Upper lobe of right lung (tissue), 1 donor: Measurements from ENCODE around the gene SLC12A5. TPM values are rescaled to one million over a fixed set of nuclear protein-coding genes. Genes with fewer than 3 reads are reported as not detected.
A peak's percentile ranks its signal among the peaks of the same experiment; 100 is the strongest.
"Not testable (repeated sequence)": the region's sequence is repeated elsewhere in the genome, so short reads cannot be mapped to it uniquely, and the experiment has no call there.

ENCODE experiments used
- ATAC-seq: fragments of 200-7000 bp; cut with Tn5 transposase; one replicate; pipeline ENCODE4 v1.9.1; 2020; ENCODE audit warnings: mild to moderate bottlenecking, moderate library complexity
- DNase-seq: peaks from one replicate; pipeline ENCODE4 v3.0.0-alpha.2; 2020
- H3K27ac ChIP-seq: fragments of 200-600 bp; one replicate; pipeline ENCODE4 v1.8.0; 2022
- H3K27me3 ChIP-seq: fragments of 200-600 bp; one replicate; pipeline ENCODE4 v1.8.0; 2022; ENCODE audit warnings: mild to moderate bottlenecking
- H3K36me3 ChIP-seq: fragments of 200-600 bp; one replicate; pipeline ENCODE4 v1.8.0; 2022
- H3K4me1 ChIP-seq: fragments of 200-600 bp; one replicate; pipeline ENCODE4 v1.8.0; 2022
- H3K4me3 ChIP-seq: fragments of 200-600 bp; one replicate; pipeline ENCODE4 v1.8.0; 2022; ENCODE audit warnings: mild to moderate bottlenecking
- H3K9me3 ChIP-seq: fragments of 200-600 bp; one replicate; pipeline ENCODE4 v1.8.0; 2022
- CTCF ChIP-seq: fragments of 200-600 bp; IDR thresholded peaks from one replicate; pipeline ENCODE4 v1.8.0; 2022; ENCODE audit warnings: antibody characterized with exemption
- intact Hi-C: fragments of 100-400 bp; cut with DNase I; formaldehyde crosslinking; loops from one replicate; pipeline ENCODE4 v1.11.0; 2022
- long read RNA-seq: library from polyadenylated mRNA; unstranded; transcript quantifications from one replicate; pipeline ENCODE4 v2.0.0, GENCODE V29; 2021
- total RNA-seq: library from RNA; stranded (reverse); fragmentation: NEBNext Ultra II Directional; extraction: Animal tissue kit (Norgen Biotek cat#: 25700); gene quantifications from one replicate; pipeline ENCODE4 v1.2.1, GENCODE V29; 2021
- donor health status: DM: no; HTN: yes; CAD: no; lungs with severe emphysema.

The SLC12A5 gene
- total RNA-seq = 2.0 TPM
- long read RNA-seq = 0 reads

- no peak for TF ChIP-seq CTCF
- no peak for DNase-seq
- H3K4me1 ChIP-seq = no peaks in the 10 kb centered on the region
- peaks cover 98% of the 10 kb centered on the region for H3K27me3 ChIP-seq
- no peaks in the 10 kb centered on the region for H3K9me3 ChIP-seq
- no peak for ATAC-seq
- H3K36me3 ChIP-seq = no peaks in the 10 kb centered on the region
- H3K27ac ChIP-seq = no peak within 1 kb of the TSS
- H3K4me3 ChIP-seq = no peak within 1 kb of the TSS
- intact Hi-C loops = no loop called here
These were observed at the start of gene SLC12A5 for GRCh38 chr20:46028772-46029371. Gene SLC12A5 (plus strand): TSS chr20:46029215. CDS start chr20:46029345, 130 bp downstream.

- H3K9me3 ChIP-seq = no peaks in the 10 kb centered on the region
- DNase-seq (no peak), ATAC-seq (no peak)
- no peak overlapping the region for H3K4me3 ChIP-seq
- no peak overlapping the region for H3K27ac ChIP-seq
- H3K36me3 ChIP-seq = no peaks in the 10 kb centered on the region
- H3K4me1 ChIP-seq = no peaks in the 10 kb centered on the region
- intact Hi-C loops = no loop called here
- peaks cover 4% of the 10 kb centered on the region for H3K27me3 ChIP-seq
- no peak for TF ChIP-seq CTCF
These were observed 47.8 kb upstream of the SLC12A5 start for GRCh38 chr20:45981261-45981660.

- no peaks in the 10 kb centered on the region for H3K36me3 ChIP-seq
- no peaks in the 10 kb centered on the region for H3K9me3 ChIP-seq
- intact Hi-C loops = no loop called here
- no peak overlapping the region for H3K27ac ChIP-seq
- no peak for TF ChIP-seq CTCF
- DNase-seq (no peak), ATAC-seq (no peak)
- no peaks in the 10 kb centered on the region for H3K4me1 ChIP-seq
- H3K27me3 ChIP-seq = peaks cover 12% of the 10 kb centered on the region
- H3K4me3 ChIP-seq = no peak overlapping the region
These were observed 45.7 kb upstream of the SLC12A5 start for GRCh38 chr20:45983279-45983743.

GRCh38 chr20:45985573-45985972 is 43.4 kb upstream of the SLC12A5 start:
- no peak overlapping the region for H3K4me3 ChIP-seq
- no peak for DNase-seq
- intact Hi-C loops = no loop called here

GRCh38 chr20:45987108-45987780 is 41.8 kb upstream of the SLC12A5 start:
- peaks cover 29% of the 10 kb centered on the region for H3K27me3 ChIP-seq
- H3K27ac ChIP-seq = no peak overlapping the region
- no peaks in the 10 kb centered on the region for H3K9me3 ChIP-seq
- no peak overlapping the region for H3K4me3 ChIP-seq
- intact Hi-C loops = no loop called here
- DNase-seq = peak; percentile 88
- peak; percentile 90 for TF ChIP-seq CTCF
- ATAC-seq = peak; percentile 95
- H3K36me3 ChIP-seq = no peaks in the 10 kb centered on the region
- H3K4me1 ChIP-seq = no peaks in the 10 kb centered on the region

More at GRCh38 chr20:45985573-45985972, 43.4 kb upstream of the SLC12A5 start:
- H3K4me1 ChIP-seq = no peaks in the 10 kb centered on the region
- H3K9me3 ChIP-seq = no peaks in the 10 kb centered on the region
- ATAC-seq = no peak
- H3K27me3 ChIP-seq = peaks cover 22% of the 10 kb centered on the region
- no peak overlapping the region for H3K27ac ChIP-seq
- no peak for TF ChIP-seq CTCF
- no peaks in the 10 kb centered on the region for H3K36me3 ChIP-seq

GRCh38 chr20:45988830-45989229 is 40.2 kb upstream of the SLC12A5 start:
- H3K27ac ChIP-seq, H3K9me3 ChIP-seq, H3K36me3 ChIP-seq, H3K4me3 ChIP-seq, ATAC-seq, H3K4me1 ChIP-seq, DNase-seq, intact Hi-C loops: not testable (repeated sequence)
- H3K27me3 ChIP-seq = peaks cover 27% of the 10 kb centered on the region
